HFFc6 (cell line): ENCODE results near the gene MEF2A. TPM values are rescaled to one million over a fixed set of nuclear protein-coding genes. Genes with fewer than 3 reads are reported as not detected.
A peak's percentile ranks its signal among the peaks of the same experiment; 100 is the strongest.
"Not testable (repeated sequence)": the region's sequence is repeated elsewhere in the genome, so short reads cannot be mapped to it uniquely, and the experiment has no call there.

ENCODE experiments used
- DNase-seq: peaks from one replicate; pipeline ENCODE4 v3.0.0-alpha.2; 2018
- H3K27ac Mint-ChIP-seq: 2 replicates; pipeline ENCODE4 v1.8.0; 2020; ENCODE audit warnings: mild to moderate bottlenecking, mixed read lengths
- H3K27me3 Mint-ChIP-seq: 2 replicates; pipeline ENCODE4 v1.8.0; 2021; ENCODE audit warnings: mild to moderate bottlenecking, moderate library complexity, mixed read lengths; ENCODE audit not compliant: insufficient read depth
- H3K36me3 Mint-ChIP-seq: 2 replicates; pipeline ENCODE4 v1.8.0; 2021; ENCODE audit warnings: low read depth, mixed read lengths
- H3K4me1 Mint-ChIP-seq: 2 replicates; pipeline ENCODE4 v1.8.0; 2020; ENCODE audit warnings: low read depth, mixed read lengths
- H3K4me3 Mint-ChIP-seq: 2 replicates; pipeline ENCODE4 v1.8.0; 2020; ENCODE audit warnings: mild to moderate bottlenecking, moderate library complexity, mixed read lengths
- H3K9me3 Mint-ChIP-seq: 2 replicates; pipeline ENCODE4 v1.8.0; 2020; ENCODE audit warnings: mild to moderate bottlenecking, mixed read lengths
- total RNA-seq, 6 experiments: library from RNA; stranded (reverse); fragmentation: NEBNext Ultra II Directional; extraction: Animal tissue kit (Norgen Biotek cat#: 25700); gene quantifications; 2 replicates in 1 of 6; 3 replicates in 5 of 6; pipeline ENCODE4 v1.2.3, GENCODE V29; 2021
- TF ChIP-seq, protein P1 (sequence below): fragments of 200-600 bp; sonication (generic); IDR thresholded peaks from 2 replicates; pipeline ENCODE4 v1.5.0; 2021; ENCODE audit warnings: antibody characterized with exemption, mild to moderate bottlenecking

Gene MEF2A
- total RNA-seq, 6 experiments from 2014 or later, result 22.8 to 25.8 (median 24.0) TPM

DNA sequence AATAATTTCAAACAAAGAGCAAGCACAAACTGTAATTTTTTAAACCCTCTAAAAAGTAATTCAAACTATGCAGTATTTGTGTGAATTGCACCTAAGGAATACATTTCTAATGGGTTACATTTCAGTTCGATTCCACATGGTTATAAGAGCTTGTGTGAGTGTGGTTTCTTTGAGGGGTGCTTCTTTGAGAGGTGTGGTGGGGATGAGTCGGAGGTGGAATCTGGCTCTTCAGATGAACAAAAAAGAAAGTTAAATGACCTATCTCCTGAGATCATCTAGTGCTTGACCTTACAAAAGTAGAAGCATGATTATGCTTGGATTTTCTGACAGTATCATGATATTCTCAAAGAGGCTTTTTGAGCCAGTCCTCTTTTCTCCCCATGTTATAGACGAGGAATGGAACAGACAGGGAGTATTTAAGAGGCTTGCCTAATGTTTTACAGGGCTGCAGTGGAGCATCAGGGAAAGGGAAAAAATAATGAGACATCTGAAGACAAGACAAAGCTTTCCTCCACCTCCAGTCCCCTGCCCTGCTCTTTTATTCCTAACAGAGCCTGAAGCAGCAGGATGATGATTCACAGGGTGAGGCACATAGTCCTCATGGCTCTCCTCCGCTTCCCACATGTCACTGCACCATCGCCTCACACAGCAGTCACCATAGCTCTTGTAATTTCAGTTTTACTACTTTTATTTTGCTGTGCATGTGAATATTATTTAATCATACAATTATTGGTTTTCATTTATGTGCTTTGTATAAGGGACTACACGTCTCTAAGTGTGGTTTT is 85.4 kb downstream of the MEF2A start:
- DNase-seq, result peak; percentile 73

DNA sequence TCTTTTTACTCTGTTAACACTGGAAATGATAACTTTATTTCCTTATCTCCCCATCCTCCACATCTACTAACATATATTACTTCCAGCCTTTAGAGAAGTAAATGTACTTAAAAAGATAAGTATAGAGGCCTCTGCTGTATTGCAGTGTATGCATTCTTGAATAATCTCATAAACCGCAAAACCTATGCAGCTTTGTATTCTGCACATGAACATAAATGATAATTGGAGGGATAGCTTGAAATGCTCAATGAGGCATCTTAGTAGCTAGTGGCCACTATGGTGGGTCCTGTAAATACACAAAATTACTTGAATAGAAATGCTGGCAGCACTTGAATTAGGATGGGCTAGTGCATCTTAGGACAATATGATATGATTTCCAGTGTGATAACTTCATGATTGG is 90.4 kb downstream of the MEF2A start:
- no peak overlapping the region for H3K27ac Mint-ChIP-seq
- H3K9me3 Mint-ChIP-seq, result no peaks in the 10 kb centered on the region
- H3K4me3 Mint-ChIP-seq, result no peak overlapping the region
- H3K36me3 Mint-ChIP-seq, result peaks cover 18% of the 10 kb centered on the region
- TF ChIP-seq, protein P1, sequence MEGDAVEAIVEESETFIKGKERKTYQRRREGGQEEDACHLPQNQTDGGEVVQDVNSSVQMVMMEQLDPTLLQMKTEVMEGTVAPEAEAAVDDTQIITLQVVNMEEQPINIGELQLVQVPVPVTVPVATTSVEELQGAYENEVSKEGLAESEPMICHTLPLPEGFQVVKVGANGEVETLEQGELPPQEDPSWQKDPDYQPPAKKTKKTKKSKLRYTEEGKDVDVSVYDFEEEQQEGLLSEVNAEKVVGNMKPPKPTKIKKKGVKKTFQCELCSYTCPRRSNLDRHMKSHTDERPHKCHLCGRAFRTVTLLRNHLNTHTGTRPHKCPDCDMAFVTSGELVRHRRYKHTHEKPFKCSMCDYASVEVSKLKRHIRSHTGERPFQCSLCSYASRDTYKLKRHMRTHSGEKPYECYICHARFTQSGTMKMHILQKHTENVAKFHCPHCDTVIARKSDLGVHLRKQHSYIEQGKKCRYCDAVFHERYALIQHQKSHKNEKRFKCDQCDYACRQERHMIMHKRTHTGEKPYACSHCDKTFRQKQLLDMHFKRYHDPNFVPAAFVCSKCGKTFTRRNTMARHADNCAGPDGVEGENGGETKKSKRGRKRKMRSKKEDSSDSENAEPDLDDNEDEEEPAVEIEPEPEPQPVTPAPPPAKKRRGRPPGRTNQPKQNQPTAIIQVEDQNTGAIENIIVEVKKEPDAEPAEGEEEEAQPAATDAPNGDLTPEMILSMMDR, result no peak
- peaks cover 10% of the 10 kb centered on the region for H3K4me1 Mint-ChIP-seq
- no peak for DNase-seq
- H3K27me3 Mint-ChIP-seq, result no peaks in the 10 kb centered on the region

More for the DNA sequence above, 85.4 kb downstream of the MEF2A start:
- Mint-ChIP-seq H3K4me1 (peaks cover 23% of the 10 kb centered on the region), H3K36me3 (peaks cover 13% of the 10 kb centered on the region), H3K9me3 (no peaks in the 10 kb centered on the region), H3K27ac (peak overlapping the region; percentile 86), H3K4me3 (peak overlapping the region; percentile 70), H3K27me3 (no peaks in the 10 kb centered on the region)
- TF ChIP-seq, protein P1, result no peak

DNA sequence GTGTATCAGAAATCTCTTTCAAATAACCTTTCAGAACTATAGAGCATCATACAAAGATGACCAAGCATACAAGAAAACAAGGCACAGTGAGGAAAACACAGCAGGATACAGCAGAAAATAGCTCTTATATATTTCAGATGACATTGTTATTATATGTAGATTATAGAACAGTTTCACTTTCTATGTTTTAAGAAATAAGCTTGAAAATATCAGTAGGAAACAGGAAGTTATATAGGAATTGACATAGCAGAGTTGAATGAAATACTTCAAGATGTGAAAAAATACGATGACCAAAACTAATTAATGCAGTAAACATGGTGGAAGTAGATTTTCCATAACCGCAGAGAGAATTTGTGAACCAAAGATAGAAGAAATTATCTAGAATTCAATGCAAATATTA is 92.2 kb downstream of the MEF2A start:
- no peak overlapping the region for H3K27ac Mint-ChIP-seq
- peaks cover 14% of the 10 kb centered on the region; the same call in 1 of the 2 replicates for H3K36me3 Mint-ChIP-seq
- TF ChIP-seq, protein P1, result no peak
- H3K4me3 Mint-ChIP-seq, result no peak overlapping the region
- H3K4me1 Mint-ChIP-seq, result no peaks in the 10 kb centered on the region
- H3K27me3 Mint-ChIP-seq, result no peaks in the 10 kb centered on the region
- DNase-seq, result no peak
- no peaks in the 10 kb centered on the region for H3K9me3 Mint-ChIP-seq

DNA sequence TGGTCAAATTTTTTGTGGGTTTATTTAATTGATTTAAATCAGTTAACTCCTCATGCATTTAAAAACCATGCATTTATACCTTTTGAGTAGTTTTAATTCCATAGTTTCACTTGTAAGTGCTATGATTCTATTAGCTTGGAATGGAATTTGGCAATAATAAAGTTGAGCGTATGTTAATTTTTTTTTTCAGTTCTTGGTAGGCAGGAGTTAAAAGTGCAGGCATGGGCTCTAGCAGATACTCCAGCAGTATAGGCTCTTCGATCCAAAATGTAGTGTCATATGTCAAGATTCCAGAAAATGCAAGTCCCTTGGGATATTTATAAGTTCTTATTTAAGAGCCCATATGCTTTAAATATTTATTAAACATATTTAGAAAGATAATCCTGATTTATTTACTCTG is 97.1 kb downstream of the MEF2A start:
- Mint-ChIP-seq H3K9me3 (no peaks in the 10 kb centered on the region), H3K27ac (no peak overlapping the region), H3K4me1 (no peaks in the 10 kb centered on the region), H3K36me3 (peaks cover 22% of the 10 kb centered on the region), H3K4me3 (no peak overlapping the region), H3K27me3 (no peaks in the 10 kb centered on the region)
- no peak for DNase-seq
- TF ChIP-seq, protein P1, result no peak

DNA sequence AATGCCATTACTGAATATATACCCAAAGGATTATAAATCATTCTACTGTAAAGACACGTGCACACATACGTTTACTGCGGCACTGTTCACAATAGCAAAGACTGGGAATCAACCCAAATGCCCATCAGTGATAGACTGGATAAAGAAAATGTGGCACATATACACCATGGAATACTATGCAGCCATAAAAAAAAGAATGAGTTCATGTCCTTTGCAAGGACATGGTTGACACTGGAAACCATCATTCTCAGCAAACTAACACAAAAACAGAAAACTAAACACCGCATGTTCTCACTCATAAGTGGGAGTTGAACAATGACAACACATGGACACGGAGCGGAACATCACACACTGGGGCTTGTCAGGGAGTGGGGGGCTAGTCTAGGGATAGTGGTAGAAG is 100.3 kb downstream of the MEF2A start:
- not testable (repeated sequence) for H3K36me3 Mint-ChIP-seq, H3K4me3 Mint-ChIP-seq, H3K9me3 Mint-ChIP-seq, H3K27ac Mint-ChIP-seq, DNase-seq, H3K4me1 Mint-ChIP-seq, H3K27me3 Mint-ChIP-seq

DNA sequence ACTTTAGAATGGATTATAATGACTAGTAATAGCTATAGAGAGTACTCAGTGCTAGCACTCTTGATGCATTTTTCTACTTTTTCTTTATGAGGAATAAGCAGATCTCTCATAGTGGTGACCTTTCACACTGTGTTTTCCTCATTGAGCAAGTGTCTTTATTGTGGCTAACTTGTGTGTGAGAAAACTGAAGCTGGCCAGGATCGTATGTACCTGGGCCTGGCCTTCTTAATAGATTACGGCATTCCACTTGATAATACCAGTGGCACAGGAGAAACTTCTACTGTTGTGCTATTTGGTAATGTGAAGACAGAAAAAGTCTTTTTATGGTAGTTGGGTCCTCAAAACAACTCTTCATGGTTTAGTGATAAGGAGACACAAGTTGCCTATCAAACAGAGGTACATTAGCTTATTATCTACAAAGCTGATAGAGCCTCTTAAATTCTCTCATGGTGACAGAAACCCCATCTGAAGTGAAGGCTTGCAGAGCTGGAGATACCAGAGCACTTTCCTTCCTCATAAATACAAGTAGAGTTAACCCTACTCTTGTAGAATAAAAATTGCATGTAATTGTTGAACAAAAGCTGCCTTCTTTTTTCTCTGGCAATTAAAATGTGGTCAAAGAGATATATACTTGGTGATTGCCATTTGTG is 102.9 kb downstream of the MEF2A start:
- Mint-ChIP-seq H3K27me3 (no peaks in the 10 kb centered on the region), H3K36me3 (peaks cover 9% of the 10 kb centered on the region), H3K27ac (no peak overlapping the region), H3K4me3 (no peak overlapping the region), H3K4me1 (no peaks in the 10 kb centered on the region), H3K9me3 (no peaks in the 10 kb centered on the region)
- DNase-seq, result no peak
- TF ChIP-seq, protein P1, result no peak
